GM23248 (cell line): ENCODE data around the gene STEAP2. TPM values are rescaled to one million over a fixed set of nuclear protein-coding genes. Genes with fewer than 3 reads are reported as not detected.

Experiments
- DNase-seq: peaks from one replicate; pipeline ENCODE4 v3.0.0-alpha.2; 2015
- H2AFZ ChIP-seq: fragments of 200-600 bp; sonication (generic); 2 replicates; pipeline ENCODE4 v1.6.1; 2016; ENCODE audit warnings: antibody characterized with exemption
- H3F3A ChIP-seq: fragments of 200-600 bp; sonication (generic); 2 replicates; pipeline ENCODE4 v1.6.1; 2016; ENCODE audit warnings: mild to moderate bottlenecking, antibody characterized with exemption, mixed run types; ENCODE audit not compliant: insufficient read depth
- H3K27ac ChIP-seq: fragments of 200-600 bp; sonication (generic); 2 replicates; pipeline ENCODE4 v1.5.1; 2016; ENCODE audit warnings: mild to moderate bottlenecking
- H3K27me3 ChIP-seq: fragments of 200-600 bp; sonication (generic); replicated peaks from 2 replicates; pipeline ENCODE4 v1.6.1; 2016; ENCODE audit warnings: mild to moderate bottlenecking; ENCODE audit not compliant: insufficient read depth
- H3K36me3 ChIP-seq: fragments of 200-600 bp; sonication (generic); 2 replicates; pipeline ENCODE4 v1.6.1; 2016; ENCODE audit warnings: low read depth, mild to moderate bottlenecking
- H3K4me1 ChIP-seq: fragments of 200-600 bp; sonication (generic); 2 replicates; pipeline ENCODE4 v1.6.1; 2016; ENCODE audit warnings: mild to moderate bottlenecking; ENCODE audit not compliant: insufficient read depth
- H3K4me2 ChIP-seq: fragments of 200-600 bp; sonication (generic); one replicate; pipeline ENCODE4 v1.6.1; 2016; ENCODE audit warnings: mild to moderate bottlenecking; ENCODE audit not compliant: unreplicated experiment
- H3K4me3 ChIP-seq: fragments of 200-600 bp; sonication (generic); 2 replicates; pipeline ENCODE4 v1.5.1; 2016; ENCODE audit warnings: mild to moderate bottlenecking
- H3K79me2 ChIP-seq: fragments of 200-600 bp; sonication (generic); 2 replicates; pipeline ENCODE4 v1.6.1; 2016; ENCODE audit warnings: mild to moderate bottlenecking; ENCODE audit not compliant: insufficient read depth
- H3K9ac ChIP-seq: fragments of 200-600 bp; sonication (generic); 2 replicates; pipeline ENCODE4 v1.6.1; 2016; ENCODE audit warnings: mild to moderate bottlenecking
- H3K9me2 ChIP-seq: fragments of 200-600 bp; sonication (generic); 2 replicates; pipeline ENCODE4 v1.6.1; 2016; ENCODE audit warnings: mixed run types, mild to moderate bottlenecking, moderate library complexity; ENCODE audit not compliant: insufficient read depth
- H3K9me3 ChIP-seq: fragments of 200-600 bp; sonication (generic); one replicate; pipeline ENCODE4 v1.6.1; 2017; ENCODE audit warnings: low read depth
- H4K20me1 ChIP-seq: fragments of 200-600 bp; sonication (generic); 2 replicates; pipeline ENCODE4 v1.6.0; 2016; ENCODE audit not compliant: insufficient read depth
- EZH2 ChIP-seq: fragments of 200-600 bp; sonication (generic); IDR thresholded peaks from 2 replicates; pipeline ENCODE4 v1.6.1; 2018; ENCODE audit warnings: antibody characterized with exemption, mild to moderate bottlenecking; ENCODE audit not compliant: insufficient read depth, poor library complexity, severe bottlenecking
- EZH2phosphoT487 ChIP-seq: fragments of 200-600 bp; sonication (generic); IDR thresholded peaks from 2 replicates; pipeline ENCODE4 v1.6.1; 2018; ENCODE audit warnings: antibody characterized with exemption, moderate library complexity, mild to moderate bottlenecking, low read depth; ENCODE audit not compliant: insufficient read depth
- WGBS, 2 experiments: methylation state at CpG; one replicate each; pipeline ENCODE4 v1.1.6; 2015 to 2017; ENCODE audit warnings: low lambda C conversion rate in 2 of 2, low coverage in 1 of 2; ENCODE audit errors: missing lambda C conversion rate in 2 of 2; 5-methylcytosine and 5-hydroxymethylcytosine counted together
- in situ Hi-C: fragments of 300-500 bp; cut with MboI; formaldehyde crosslinking; loops from 2 replicates; pipeline ENCODE4 v1.15.0; 2020
- polyA plus RNA-seq: library from polyadenylated mRNA; unstranded; fragments of >200 nt; fragmentation: Nextera tagmentation; extraction: Ambion mirVana; gene quantifications from 2 replicates; pipeline ENCODE4 v1.2.1, GENCODE V29; 2016
- total RNA-seq: library from RNA; depleted of rRNA; stranded (reverse); fragments of >200 nt; shearing (Covaris generic); gene quantifications from 2 replicates; pipeline ENCODE4 v1.2.3, GENCODE V29; 2014

The STEAP2 gene
- total and polyA plus RNA-seq, 2 experiments from 2014 or later: 19.2 to 28.3 TPM

- no peak overlapping the region for H3K4me3 ChIP-seq
- in situ Hi-C loops: no loop called here
- H3K27me3 ChIP-seq: no peaks in the 10 kb centered on the region
- H2AFZ ChIP-seq: no peak overlapping the region
- no peak for DNase-seq
- WGBS, 2 experiments: 61 to 66% methylated on average over 3 of the region's 3 CpGs
- peaks cover 17% of the 10 kb centered on the region for H3K36me3 ChIP-seq
- H4K20me1 ChIP-seq: no peaks in the 10 kb centered on the region
- peaks cover 53% of the 10 kb centered on the region for H3K79me2 ChIP-seq
- H3K9me2 ChIP-seq: no peaks in the 10 kb centered on the region
- no peak overlapping the region for H3K9ac ChIP-seq
- no peak overlapping the region for H3K4me2 ChIP-seq
- no peaks in the 10 kb centered on the region for H3K9me3 ChIP-seq
- peak overlapping the region; percentile 86; the same call in 1 of the 2 replicates for H3K27ac ChIP-seq
- TF ChIP-seq EZH2 (no peak), EZH2phosphoT487 (no peak)
- peaks cover 24% of the 10 kb centered on the region for H3K4me1 ChIP-seq
- H3F3A ChIP-seq: peaks cover 30% of the 10 kb centered on the region
Observed at GRCh38 chr7:90224195-90224594, 12.7 kb downstream of the STEAP2 start.

- H3K9me3 ChIP-seq: no peaks in the 10 kb centered on the region
- no peaks in the 10 kb centered on the region for H3K27me3 ChIP-seq
- no peaks in the 10 kb centered on the region for H3K9me2 ChIP-seq
- peaks cover 30% of the 10 kb centered on the region for H3F3A ChIP-seq
- no peak for DNase-seq
- no peak overlapping the region for H3K27ac ChIP-seq
- H3K79me2 ChIP-seq: peaks cover 43% of the 10 kb centered on the region
- 98 to 100% methylated on average over 3 of the region's 3 CpGs for WGBS, 2 experiments
- in situ Hi-C loops: no loop called here
- H3K4me1 ChIP-seq: peaks cover 24% of the 10 kb centered on the region
- no peak overlapping the region for H3K4me2 ChIP-seq
- H3K36me3 ChIP-seq: peaks cover 23% of the 10 kb centered on the region
- no peak overlapping the region for H2AFZ ChIP-seq
- TF ChIP-seq EZH2phosphoT487 (no peak), EZH2 (no peak)
- no peak overlapping the region for H3K9ac ChIP-seq
- no peaks in the 10 kb centered on the region for H4K20me1 ChIP-seq
- no peak overlapping the region for H3K4me3 ChIP-seq
Observed at GRCh38 chr7:90225181-90225580, 13.6 kb downstream of the STEAP2 start.

GRCh38 chr7:90225601-90226000 is 14.1 kb downstream of the STEAP2 start:
- 58 to 70% methylated on average over 1 of the region's 1 CpG for WGBS, 2 experiments
- DNase-seq: no peak
- Histone ChIP-seq H3K4me1 (peaks cover 24% of the 10 kb centered on the region), H4K20me1 (no peaks in the 10 kb centered on the region), H3F3A (peaks cover 30% of the 10 kb centered on the region), H3K9me3 (no peaks in the 10 kb centered on the region), H3K79me2 (peaks cover 39% of the 10 kb centered on the region), H3K9ac (no peak overlapping the region), H3K36me3 (peaks cover 23% of the 10 kb centered on the region), H3K27me3 (no peaks in the 10 kb centered on the region), H2AFZ (no peak overlapping the region), H3K4me3 (no peak overlapping the region), H3K9me2 (no peaks in the 10 kb centered on the region), H3K4me2 (no peak overlapping the region), H3K27ac (no peak overlapping the region)
- TF ChIP-seq EZH2: no peak
- no peak for TF ChIP-seq EZH2phosphoT487
- in situ Hi-C loops: no loop called here

GRCh38 chr7:90227259-90227658 is 15.7 kb downstream of the STEAP2 start:
- H3K4me2 ChIP-seq: no peak overlapping the region
- 97 to 99% methylated on average over 5 of the region's 5 CpGs for WGBS, 2 experiments
- peaks cover 22% of the 10 kb centered on the region; the same call in 1 of the 2 replicates for H3K79me2 ChIP-seq
- peaks cover 21% of the 10 kb centered on the region for H3F3A ChIP-seq
- H3K4me3 ChIP-seq: no peak overlapping the region
- DNase-seq: no peak
- peaks cover 24% of the 10 kb centered on the region for H3K36me3 ChIP-seq
- no peaks in the 10 kb centered on the region for H4K20me1 ChIP-seq
- in situ Hi-C loops: no loop called here
- no peak overlapping the region for H3K27ac ChIP-seq
- peaks cover 17% of the 10 kb centered on the region for H3K4me1 ChIP-seq
- no peaks in the 10 kb centered on the region for H3K9me2 ChIP-seq
- H3K9ac ChIP-seq: no peak overlapping the region
- H3K9me3 ChIP-seq: no peaks in the 10 kb centered on the region
- TF ChIP-seq EZH2: no peak
- TF ChIP-seq EZH2phosphoT487: no peak
- no peaks in the 10 kb centered on the region for H3K27me3 ChIP-seq
- no peak overlapping the region for H2AFZ ChIP-seq

GRCh38 chr7:90229682-90230081 is 18.1 kb downstream of the STEAP2 start:
- WGBS, 2 experiments: 98 to 100% methylated on average over 2 of the region's 2 CpGs
- H3K27ac ChIP-seq: no peak overlapping the region
- H3K9ac ChIP-seq: no peak overlapping the region
- no peaks in the 10 kb centered on the region for H3K4me1 ChIP-seq
- H3K4me3 ChIP-seq: no peak overlapping the region
- in situ Hi-C loops: no loop called here
- no peaks in the 10 kb centered on the region for H4K20me1 ChIP-seq
- no peak overlapping the region for H2AFZ ChIP-seq
- TF ChIP-seq EZH2phosphoT487 (no peak), EZH2 (no peak)
- peaks cover 14% of the 10 kb centered on the region; the same call in 1 of the 2 replicates for H3K79me2 ChIP-seq
- H3F3A ChIP-seq: no peaks in the 10 kb centered on the region
- DNase-seq: no peak
- H3K9me3 ChIP-seq: no peaks in the 10 kb centered on the region
- peaks cover 36% of the 10 kb centered on the region for H3K36me3 ChIP-seq
- H3K27me3 ChIP-seq: no peaks in the 10 kb centered on the region
- H3K4me2 ChIP-seq: no peak overlapping the region
- no peaks in the 10 kb centered on the region for H3K9me2 ChIP-seq
